SK-N-SH treated with all-trans-retinoic acid at 6 μM for 48 hours (cell line): ENCODE results near the gene STPG3.

Experiments used
- ATAC-seq: fragments of 200-7000 bp; cut with Tn5 transposase; 3 replicates; pipeline ENCODE4 v1.9.1; 2020; ENCODE audit warnings: mild to moderate bottlenecking, moderate library complexity
- ARNTL ChIP-seq: fragments of 450-650 bp; formaldehyde crosslinking; IDR thresholded peaks from 2 replicates; pipeline ENCODE4 v1.5.0; 2020; ENCODE audit warnings: low read depth, mild to moderate bottlenecking, moderate library complexity, borderline replicate concordance
- CREB5 ChIP-seq: fragments of 250-450 bp; sonication (Bioruptor Pico); IDR thresholded peaks from 2 replicates; pipeline ENCODE4 v1.5.1; 2020; ENCODE audit warnings: low read depth, mild to moderate bottlenecking, moderate library complexity
- CSDC2 ChIP-seq: fragments of 250-450 bp; sonication (Bioruptor Pico); IDR thresholded peaks from 2 replicates; pipeline ENCODE4 v1.5.0; 2020; ENCODE audit warnings: mild to moderate bottlenecking, moderate library complexity
- GLIS3 ChIP-seq: fragments of 250-450 bp; sonication (Bioruptor Pico); IDR thresholded peaks from 2 replicates; pipeline ENCODE4 v1.5.0; 2020; ENCODE audit warnings: mild to moderate bottlenecking, moderate library complexity
- ISL1 ChIP-seq: fragments of 250-450 bp; sonication (Bioruptor Pico); IDR thresholded peaks from 2 replicates; pipeline ENCODE4 v2.1.2; 2022; ENCODE audit warnings: mild to moderate bottlenecking, moderate library complexity
- OSR1 ChIP-seq: fragments of 250-450 bp; sonication (Bioruptor Pico); IDR thresholded peaks from 2 replicates; pipeline ENCODE4 v1.8.0; 2022; ENCODE audit warnings: moderate library complexity, mild to moderate bottlenecking, inconsistent platforms
- POU6F1 ChIP-seq: fragments of 250-450 bp; sonication (Bioruptor Pico); IDR thresholded peaks from 2 replicates; pipeline ENCODE4 v1.8.0; 2021; ENCODE audit warnings: low read depth, mild to moderate bottlenecking, moderate library complexity, borderline replicate concordance
- PPARA ChIP-seq: fragments of 250-450 bp; sonication (Bioruptor Pico); IDR thresholded peaks from 2 replicates; pipeline ENCODE4 v1.5.0; 2020; ENCODE audit warnings: mild to moderate bottlenecking, borderline replicate concordance
- RARB ChIP-seq: fragments of 250-450 bp; sonication (Bioruptor Pico); IDR thresholded peaks from 2 replicates; pipeline ENCODE4 v1.8.0; 2021; ENCODE audit warnings: mild to moderate bottlenecking, moderate library complexity
- SNAI2 ChIP-seq: fragments of 250-450 bp; sonication (Bioruptor Pico); IDR thresholded peaks from 2 replicates; pipeline ENCODE4 v1.5.0; 2020; ENCODE audit warnings: mild to moderate bottlenecking, moderate library complexity
- TCF4 ChIP-seq: fragments of 250-450 bp; sonication (Bioruptor Pico); IDR thresholded peaks from 2 replicates; pipeline ENCODE4 v1.8.0; 2021; ENCODE audit warnings: mild to moderate bottlenecking, moderate library complexity, borderline replicate concordance
- TOX ChIP-seq: fragments of 250-450 bp; sonication (Bioruptor Pico); IDR thresholded peaks from 2 replicates; pipeline ENCODE4 v1.8.0; 2021; ENCODE audit warnings: mild to moderate bottlenecking, moderate library complexity, borderline replicate concordance
- ZC3H10 ChIP-seq: fragments of 250-450 bp; sonication (Bioruptor Pico); IDR thresholded peaks from 2 replicates; pipeline ENCODE4 v1.5.1; 2021; ENCODE audit warnings: mild to moderate bottlenecking, moderate library complexity
- ZFP3 ChIP-seq: fragments of 250-450 bp; sonication (Bioruptor Pico); IDR thresholded peaks from 2 replicates; pipeline ENCODE4 v1.5.0; 2020; ENCODE audit warnings: mild to moderate bottlenecking, moderate library complexity
- ZFP30 ChIP-seq: fragments of 450-650 bp; formaldehyde crosslinking; IDR thresholded peaks from 2 replicates; pipeline ENCODE4 v1.5.0; 2022; ENCODE audit warnings: mild to moderate bottlenecking, moderate library complexity
- ZNF70 ChIP-seq: fragments of 450-650 bp; formaldehyde crosslinking; IDR thresholded peaks from 2 replicates; pipeline ENCODE4 v1.5.0; 2020; ENCODE audit warnings: mild to moderate bottlenecking, moderate library complexity
- ZNF8 ChIP-seq: fragments of 450-650 bp; formaldehyde crosslinking; IDR thresholded peaks from 2 replicates; pipeline ENCODE4 v1.5.0; 2020; ENCODE audit warnings: mild to moderate bottlenecking, moderate library complexity
- TF ChIP-seq, protein P1 (sequence below): fragments of 250-450 bp; sonication (Bioruptor Pico); IDR thresholded peaks from 2 replicates; pipeline ENCODE4 v1.5.1; 2021; ENCODE audit warnings: mild to moderate bottlenecking, moderate library complexity
- TF ChIP-seq, protein P2 (sequence below): fragments of 250-450 bp; sonication (Bioruptor Pico); IDR thresholded peaks from 2 replicates; pipeline ENCODE4 v1.8.0; 2020; ENCODE audit warnings: mild to moderate bottlenecking, moderate library complexity, borderline replicate concordance

Gene STPG3

GRCh38 chr9:137247135-137247915 lies 3.8 kb upstream of the STPG3 start:
- no peak for ATAC-seq
- no peak for TF ChIP-seq ZNF70 (CRISPR knock-in tag)
- no peak for TF ChIP-seq CREB5 (CRISPR knock-in tag)
- no peak for TF ChIP-seq SNAI2 (CRISPR knock-in tag)
- no peak for TF ChIP-seq ZFP30 (CRISPR knock-in tag)
- TF ChIP-seq ZFP3 (CRISPR knock-in tag): no peak
- TF ChIP-seq, protein P1, sequence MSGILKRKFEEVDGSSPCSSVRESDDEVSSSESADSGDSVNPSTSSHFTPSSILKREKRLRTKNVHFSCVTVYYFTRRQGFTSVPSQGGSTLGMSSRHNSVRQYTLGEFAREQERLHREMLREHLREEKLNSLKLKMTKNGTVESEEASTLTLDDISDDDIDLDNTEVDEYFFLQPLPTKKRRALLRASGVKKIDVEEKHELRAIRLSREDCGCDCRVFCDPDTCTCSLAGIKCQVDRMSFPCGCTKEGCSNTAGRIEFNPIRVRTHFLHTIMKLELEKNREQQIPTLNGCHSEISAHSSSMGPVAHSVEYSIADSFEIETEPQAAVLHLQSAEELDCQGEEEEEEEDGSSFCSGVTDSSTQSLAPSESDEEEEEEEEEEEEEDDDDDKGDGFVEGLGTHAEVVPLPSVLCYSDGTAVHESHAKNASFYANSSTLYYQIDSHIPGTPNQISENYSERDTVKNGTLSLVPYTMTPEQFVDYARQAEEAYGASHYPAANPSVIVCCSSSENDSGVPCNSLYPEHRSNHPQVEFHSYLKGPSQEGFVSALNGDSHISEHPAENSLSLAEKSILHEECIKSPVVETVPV (CRISPR knock-in tag): no peak
- no peak for TF ChIP-seq ISL1 (CRISPR knock-in tag)

DNA sequence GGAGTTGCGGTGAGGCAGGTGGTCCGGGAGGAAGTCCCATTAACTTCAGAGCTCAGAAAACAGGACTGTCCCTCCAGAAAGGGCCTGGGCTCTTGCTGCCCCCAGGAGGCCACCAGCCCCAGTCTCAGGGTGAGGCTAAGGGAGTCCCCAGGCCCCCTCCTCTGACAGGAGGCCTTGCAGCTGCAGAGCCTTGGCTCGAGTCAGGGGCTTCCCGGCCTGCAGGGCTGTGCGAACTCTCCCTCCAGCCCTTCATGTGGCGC lies 3.2 kb upstream of the STPG3 start:
- no peak for ATAC-seq

More for the DNA sequence above, 3.2 kb upstream of the STPG3 start:
- TF ChIP-seq TOX (CRISPR knock-in tag) (no peak), GLIS3 (CRISPR knock-in tag) (no peak), ZNF70 (CRISPR knock-in tag) (no peak), ARNTL (CRISPR knock-in tag) (no peak), ZFP30 (CRISPR knock-in tag) (no peak), TCF4 (CRISPR knock-in tag) (no peak), ZFP3 (CRISPR knock-in tag) (no peak), CREB5 (CRISPR knock-in tag) (no peak), POU6F1 (no peak), RARB (CRISPR knock-in tag) (no peak), ISL1 (CRISPR knock-in tag) (no peak), ZC3H10 (CRISPR knock-in tag) (no peak), CSDC2 (CRISPR knock-in tag) (no peak), ZNF8 (CRISPR knock-in tag) (no peak), PPARA (CRISPR knock-in tag) (no peak), OSR1 (CRISPR knock-in tag) (no peak)
- TF ChIP-seq, protein P2, sequence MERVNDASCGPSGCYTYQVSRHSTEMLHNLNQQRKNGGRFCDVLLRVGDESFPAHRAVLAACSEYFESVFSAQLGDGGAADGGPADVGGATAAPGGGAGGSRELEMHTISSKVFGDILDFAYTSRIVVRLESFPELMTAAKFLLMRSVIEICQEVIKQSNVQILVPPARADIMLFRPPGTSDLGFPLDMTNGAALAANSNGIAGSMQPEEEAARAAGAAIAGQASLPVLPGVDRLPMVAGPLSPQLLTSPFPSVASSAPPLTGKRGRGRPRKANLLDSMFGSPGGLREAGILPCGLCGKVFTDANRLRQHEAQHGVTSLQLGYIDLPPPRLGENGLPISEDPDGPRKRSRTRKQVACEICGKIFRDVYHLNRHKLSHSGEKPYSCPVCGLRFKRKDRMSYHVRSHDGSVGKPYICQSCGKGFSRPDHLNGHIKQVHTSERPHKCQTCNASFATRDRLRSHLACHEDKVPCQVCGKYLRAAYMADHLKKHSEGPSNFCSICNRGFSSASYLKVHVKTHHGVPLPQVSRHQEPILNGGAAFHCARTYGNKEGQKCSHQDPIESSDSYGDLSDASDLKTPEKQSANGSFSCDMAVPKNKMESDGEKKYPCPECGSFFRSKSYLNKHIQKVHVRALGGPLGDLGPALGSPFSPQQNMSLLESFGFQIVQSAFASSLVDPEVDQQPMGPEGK (CRISPR knock-in tag): no peak
- TF ChIP-seq, protein P1 (CRISPR knock-in tag): no peak
